ENCODE measurements around the gene TMED3.

- TF ChIP-seq CTCF (IDR thresholded peaks at IDR 0.05; ENCODE audit: low read depth, low read length) (no peak; the same call in 1 of the 2 replicates), EZH2phosphoT487 (IDR thresholded peaks at IDR 0.05; ENCODE audit: low read depth) (no peak)
These were observed 29.3 kb downstream of the TMED3 start for GRCh38 chr15:79340315-79340602.
